Neural progenitor cell (in vitro differentiated cells): ENCODE measurements around the gene CAMK2D. TPM values are rescaled to one million over a fixed set of nuclear protein-coding genes. Genes with fewer than 3 reads are reported as not detected.

ENCODE experiments used
- DNase-seq: peaks from one replicate; pipeline ENCODE4 v3.0.0-alpha.2; 2016; ENCODE audit warnings: low spot score
- H2AFZ ChIP-seq: fragments of 200-600 bp; sonication (generic); replicated peaks from 2 replicates; pipeline ENCODE4 v1.6.1; 2016; ENCODE audit warnings: antibody characterized with exemption
- H3F3A ChIP-seq: fragments of 200-600 bp; sonication (generic); 2 replicates; pipeline ENCODE4 v1.6.1; 2016; ENCODE audit warnings: antibody characterized with exemption, low read depth
- H3K27ac ChIP-seq: fragments of 200-600 bp; sonication (generic); 2 replicates; pipeline ENCODE4 v1.5.1; 2016; ENCODE audit warnings: mild to moderate bottlenecking
- H3K27me3 ChIP-seq: fragments of 200-600 bp; sonication (generic); 2 replicates; pipeline ENCODE4 v1.6.1; 2016; ENCODE audit warnings: mild to moderate bottlenecking, moderate library complexity
- H3K36me3 ChIP-seq: fragments of 200-600 bp; sonication (generic); 2 replicates; pipeline ENCODE4 v1.5.1; 2016
- H3K4me1 ChIP-seq: fragments of 200-600 bp; sonication (generic); 2 replicates; pipeline ENCODE4 v1.6.1; 2016; ENCODE audit warnings: mixed run types
- H3K4me2 ChIP-seq: fragments of 200-600 bp; sonication (generic); 2 replicates; pipeline ENCODE4 v1.6.1; 2016
- H3K4me3 ChIP-seq: fragments of 200-600 bp; sonication (generic); 2 replicates; pipeline ENCODE4 v1.5.1; 2016
- H3K79me2 ChIP-seq: fragments of 200-600 bp; sonication (generic); 2 replicates; pipeline ENCODE4 v1.6.1; 2016; ENCODE audit warnings: low read depth
- H3K9ac ChIP-seq: fragments of 200-600 bp; sonication (generic); 2 replicates; pipeline ENCODE4 v1.6.1; 2016
- H3K9me3 ChIP-seq: fragments of 200-600 bp; sonication (generic); 2 replicates; pipeline ENCODE4 v1.5.1; 2016; ENCODE audit warnings: low read depth
- H4K20me1 ChIP-seq: fragments of 200-600 bp; sonication (generic); 2 replicates; pipeline ENCODE4 v1.6.1; 2016; ENCODE audit warnings: low read depth
- H3K27ac Mint-ChIP-seq: 3 replicates; pipeline ENCODE4 v1.8.0; 2021; ENCODE audit warnings: mixed read lengths
- H3K27me3 Mint-ChIP-seq: 2 replicates; pipeline ENCODE4 v1.8.0; 2022; ENCODE audit warnings: low read depth, mild to moderate bottlenecking, inconsistent platforms, moderate library complexity, mixed read lengths; ENCODE audit not compliant: insufficient read depth
- H3K36me3 Mint-ChIP-seq: 3 replicates; pipeline ENCODE4 v1.8.0; 2021; ENCODE audit warnings: mixed read lengths
- H3K4me1 Mint-ChIP-seq: 3 replicates; pipeline ENCODE4 v1.8.0; 2021; ENCODE audit warnings: mixed read lengths
- H3K4me3 Mint-ChIP-seq: 3 replicates; pipeline ENCODE4 v1.8.0; 2021; ENCODE audit warnings: mild to moderate bottlenecking, moderate library complexity, mixed read lengths
- H3K9me3 Mint-ChIP-seq: 3 replicates; pipeline ENCODE4 v1.8.0; 2020; ENCODE audit warnings: mixed read lengths
- CTCF ChIP-seq: fragments of 200-600 bp; sonication (generic); IDR thresholded peaks from 2 replicates; pipeline ENCODE4 v1.5.1; 2017; ENCODE audit warnings: antibody characterized with exemption, mild to moderate bottlenecking
- EZH2 ChIP-seq: fragments of 200-600 bp; sonication (generic); IDR thresholded peaks from 2 replicates; pipeline ENCODE4 v1.6.1; 2017; ENCODE audit warnings: antibody characterized with exemption, mild to moderate bottlenecking, moderate library complexity
- EZH2phosphoT487 ChIP-seq: fragments of 200-600 bp; sonication (generic); IDR thresholded peaks from 2 replicates; pipeline ENCODE4 v1.6.1; 2017; ENCODE audit warnings: antibody characterized with exemption
- total RNA-seq: library from RNA; depleted of rRNA; stranded (reverse); fragments of >200 nt; gene quantifications from 2 replicates; pipeline ENCODE4 v1.2.3, GENCODE V29; 2015; ENCODE audit warnings: low replicate concordance

CAMK2D gene
- total RNA-seq, 1 donor from 2014 or later, result 33.2 TPM

- H3K4me1 ChIP-seq, result no peaks in the 10 kb centered on the region
- Mint-ChIP-seq H3K27ac (no peak overlapping the region), H3K4me1 (no peaks in the 10 kb centered on the region), H3K27me3 (peaks cover 2% of the 10 kb centered on the region), H3K36me3 (no peaks in the 10 kb centered on the region), H3K9me3 (no peaks in the 10 kb centered on the region), H3K4me3 (no peak overlapping the region)
- no peak for TF ChIP-seq EZH2phosphoT487
- no peak for TF ChIP-seq CTCF
- TF ChIP-seq EZH2, result no peak
- no peak overlapping the region for H2AFZ ChIP-seq
- H3K4me3 ChIP-seq, result no peak overlapping the region
- H3K36me3 ChIP-seq, result no peaks in the 10 kb centered on the region
- H4K20me1 ChIP-seq, result no peaks in the 10 kb centered on the region
- H3K4me2 ChIP-seq, result no peak overlapping the region
- no peak overlapping the region for H3K9ac ChIP-seq
- no peaks in the 10 kb centered on the region for H3F3A ChIP-seq
- DNase-seq, result no peak
- no peaks in the 10 kb centered on the region for H3K79me2 ChIP-seq
- no peak overlapping the region for H3K27ac ChIP-seq
- no peaks in the 10 kb centered on the region for H3K9me3 ChIP-seq
- no peaks in the 10 kb centered on the region for H3K27me3 ChIP-seq
These were observed 21.8 kb upstream of the CAMK2D start for GRCh38 chr4:113783289-113783688.

DNA sequence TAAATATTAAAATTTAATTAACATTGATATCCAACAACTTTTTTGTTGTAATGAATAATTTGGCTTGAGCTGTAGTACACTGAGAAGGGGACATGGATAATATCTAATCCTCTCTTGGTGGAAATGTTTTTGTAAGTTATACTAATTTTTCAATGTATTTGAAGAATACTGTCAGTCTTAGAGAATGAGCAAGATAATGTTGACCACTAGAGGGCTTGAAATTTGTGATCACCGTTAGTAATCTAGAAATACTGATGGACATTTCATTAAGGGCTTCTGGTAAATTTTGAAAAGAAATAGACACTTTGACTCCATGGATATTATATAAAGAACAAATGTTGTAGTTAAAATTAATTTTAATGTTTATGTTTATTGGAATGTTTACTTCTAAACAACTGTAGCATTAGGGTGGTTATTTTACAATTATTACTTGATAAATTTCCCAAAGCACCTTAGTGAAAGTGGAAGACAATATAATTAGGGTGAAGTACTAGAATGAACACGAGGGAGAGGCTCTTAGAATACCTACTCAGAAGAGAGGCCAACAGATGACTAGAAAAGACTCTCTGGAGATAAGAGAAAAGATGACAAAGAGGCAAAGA is 20.0 kb upstream of the CAMK2D start:
- TF ChIP-seq EZH2, result no peak
- TF ChIP-seq CTCF, result peak; percentile 77
- TF ChIP-seq EZH2phosphoT487, result no peak
- peak; percentile 14 for DNase-seq

DNA sequence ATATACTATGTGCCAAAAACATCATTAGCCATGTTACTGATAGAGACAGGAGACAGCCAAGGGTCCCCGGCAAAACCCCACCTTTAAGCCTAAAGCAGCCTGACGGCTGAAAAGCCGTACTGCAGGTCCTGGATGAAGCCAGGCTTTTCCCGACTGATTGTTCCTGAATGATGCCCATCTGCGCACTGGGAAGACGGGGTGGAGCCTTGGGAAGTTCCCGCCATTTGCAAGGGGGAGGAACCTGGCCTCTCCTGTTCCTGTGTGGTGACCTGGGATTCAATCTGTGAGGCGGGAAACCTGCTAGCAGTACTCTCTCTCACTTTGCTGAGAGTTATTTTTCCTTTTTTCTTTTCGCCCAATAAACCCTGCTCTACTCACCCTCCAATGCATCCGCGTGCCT is 15.1 kb upstream of the CAMK2D start:
- H2AFZ ChIP-seq, result no peak overlapping the region
- no peaks in the 10 kb centered on the region for H3K9me3 ChIP-seq
- H3K79me2 ChIP-seq, result no peaks in the 10 kb centered on the region
- TF ChIP-seq EZH2, result no peak
- no peak for TF ChIP-seq EZH2phosphoT487
- TF ChIP-seq CTCF, result no peak
- H3K9ac ChIP-seq, result no peak overlapping the region
- no peaks in the 10 kb centered on the region for H3K36me3 ChIP-seq
- no peaks in the 10 kb centered on the region for H4K20me1 ChIP-seq
- H3K4me2 ChIP-seq, result no peak overlapping the region
- H3K4me1 ChIP-seq, result no peaks in the 10 kb centered on the region
- H3K27me3 ChIP-seq, result no peaks in the 10 kb centered on the region
- no peaks in the 10 kb centered on the region for H3F3A ChIP-seq
- Mint-ChIP-seq H3K4me1 (no peaks in the 10 kb centered on the region), H3K27me3 (peaks cover 4% of the 10 kb centered on the region), H3K4me3 (no peak overlapping the region), H3K9me3 (no peaks in the 10 kb centered on the region), H3K36me3 (no peaks in the 10 kb centered on the region), H3K27ac (no peak overlapping the region)
- H3K27ac ChIP-seq, result no peak overlapping the region
- H3K4me3 ChIP-seq, result no peak overlapping the region
- no peak for DNase-seq

More for the DNA sequence above, 20.0 kb upstream of the CAMK2D start:
- H3K4me1 Mint-ChIP-seq, result no peaks in the 10 kb centered on the region
- H3K9ac ChIP-seq, result no peak overlapping the region
- H3K27me3 ChIP-seq, result no peaks in the 10 kb centered on the region
- no peaks in the 10 kb centered on the region for H4K20me1 ChIP-seq
- no peaks in the 10 kb centered on the region for H3K9me3 ChIP-seq
- no peaks in the 10 kb centered on the region for H3K9me3 Mint-ChIP-seq
- no peaks in the 10 kb centered on the region for H3F3A ChIP-seq
- H3K27me3 Mint-ChIP-seq, result peaks cover 2% of the 10 kb centered on the region
- H3K36me3 Mint-ChIP-seq, result no peaks in the 10 kb centered on the region
- H3K27ac Mint-ChIP-seq, result no peak overlapping the region
- H3K4me2 ChIP-seq, result no peak overlapping the region
- no peaks in the 10 kb centered on the region for H3K79me2 ChIP-seq
- H3K36me3 ChIP-seq, result no peaks in the 10 kb centered on the region
- no peak overlapping the region for H3K27ac ChIP-seq
- H3K4me3 ChIP-seq, result no peak overlapping the region
- no peaks in the 10 kb centered on the region for H3K4me1 ChIP-seq
- no peak overlapping the region for H2AFZ ChIP-seq
- H3K4me3 Mint-ChIP-seq, result no peak overlapping the region
